ENCODE measurements around the gene CALR3. TPM values are rescaled to one million over a fixed set of nuclear protein-coding genes. Genes with fewer than 3 reads are reported as not detected.
A peak's percentile ranks its signal among the peaks of the same experiment; 100 is the strongest.
"Not testable (repeated sequence)": the region's sequence is repeated elsewhere in the genome, so short reads cannot be mapped to it uniquely, and the experiment has no call there.

The CALR3 gene
- total RNA-seq, 6 experiments from 2014 or later, result not detected

- Mint-ChIP-seq H3K36me3 (ENCODE audit: low read depth) (peaks cover 11% of the 10 kb centered on the region), H3K4me1 (ENCODE audit: low read depth) (peaks cover 18% of the 10 kb centered on the region), H3K4me3 (peak overlapping the region; percentile 95), H3K27ac (peak overlapping the region; percentile 98), H3K27me3 (ENCODE audit: insufficient read depth) (peaks cover 2% of the 10 kb centered on the region; the same call in 1 of the 2 replicates), H3K9me3 (no peaks in the 10 kb centered on the region)
- peak; percentile 67 for DNase-seq
- no peak for TF ChIP-seq CTCF (IDR thresholded peaks at IDR 0.05)
Observed at GRCh38 chr19:16496613-16496983, 631 bp upstream of the CALR3 start.

- not testable (repeated sequence) for H3K27ac Mint-ChIP-seq; H3K36me3 Mint-ChIP-seq (ENCODE audit: low read depth); H3K27me3 Mint-ChIP-seq (ENCODE audit: insufficient read depth); H3K4me3 Mint-ChIP-seq; H3K9me3 Mint-ChIP-seq; H3K4me1 Mint-ChIP-seq (ENCODE audit: low read depth); DNase-seq
Observed at GRCh38 chr19:16486476-16486875, 9.5 kb downstream of the CALR3 start.

- no peak overlapping the region for H3K4me3 Mint-ChIP-seq
- peaks cover 2% of the 10 kb centered on the region for H3K27me3 Mint-ChIP-seq (ENCODE audit: insufficient read depth)
- H3K27ac Mint-ChIP-seq, result no peak overlapping the region
- DNase-seq, result no peak
- no peaks in the 10 kb centered on the region for H3K4me1 Mint-ChIP-seq (ENCODE audit: low read depth)
- no peaks in the 10 kb centered on the region for H3K9me3 Mint-ChIP-seq
- no peaks in the 10 kb centered on the region for H3K36me3 Mint-ChIP-seq (ENCODE audit: low read depth)
- TF ChIP-seq CTCF (IDR thresholded peaks at IDR 0.05), result no peak
Observed at GRCh38 chr19:16482745-16483144, 13.2 kb downstream of the CALR3 start.

- Mint-ChIP-seq H3K27me3 (ENCODE audit: insufficient read depth) (no peaks in the 10 kb centered on the region; the same call in none of the 2 replicates), H3K36me3 (ENCODE audit: low read depth) (no peaks in the 10 kb centered on the region), H3K9me3 (no peaks in the 10 kb centered on the region), H3K4me1 (ENCODE audit: low read depth) (no peaks in the 10 kb centered on the region), H3K27ac (no peak overlapping the region), H3K4me3 (no peak overlapping the region)
- DNase-seq, result no peak
- no peak for TF ChIP-seq CTCF (IDR thresholded peaks at IDR 0.05)
Observed at GRCh38 chr19:16477311-16477710, 18.7 kb downstream of the CALR3 start.

- no peaks in the 10 kb centered on the region for H3K9me3 Mint-ChIP-seq
- TF ChIP-seq CTCF (IDR thresholded peaks at IDR 0.05), result no peak
- H3K4me1 Mint-ChIP-seq (ENCODE audit: low read depth), result no peaks in the 10 kb centered on the region
- H3K27ac Mint-ChIP-seq, result no peak overlapping the region
- DNase-seq, result no peak
- no peak overlapping the region for H3K4me3 Mint-ChIP-seq
- H3K27me3 Mint-ChIP-seq (ENCODE audit: insufficient read depth), result no peaks in the 10 kb centered on the region; the same call in none of the 2 replicates
- no peaks in the 10 kb centered on the region for H3K36me3 Mint-ChIP-seq (ENCODE audit: low read depth)
Observed at GRCh38 chr19:16476401-16476800, 19.6 kb downstream of the CALR3 start.

GRCh38 chr19:16473875-16474392, 22.0 kb downstream of the CALR3 start:
- H3K36me3 Mint-ChIP-seq (ENCODE audit: low read depth), result no peaks in the 10 kb centered on the region
- no peaks in the 10 kb centered on the region for H3K9me3 Mint-ChIP-seq
- H3K4me3 Mint-ChIP-seq, result no peak overlapping the region
- no peak for DNase-seq
- no peaks in the 10 kb centered on the region; the same call in none of the 2 replicates for H3K27me3 Mint-ChIP-seq (ENCODE audit: insufficient read depth)
- no peak overlapping the region for H3K27ac Mint-ChIP-seq
- peaks cover 20% of the 10 kb centered on the region for H3K4me1 Mint-ChIP-seq (ENCODE audit: low read depth)
- TF ChIP-seq CTCF (IDR thresholded peaks at IDR 0.05), result no peak

Data from HFFc6 (cell line).